Body of pancreas (tissue), 4 donors: ENCODE data around the gene DNAH11. TPM values are rescaled to one million over a fixed set of nuclear protein-coding genes. Genes with fewer than 3 reads are reported as not detected.
"Not testable (repeated sequence)": the region's sequence is repeated elsewhere in the genome, so short reads cannot be mapped to it uniquely, and the experiment has no call there.

ENCODE experiments used
- ATAC-seq: fragments of 150-250 bp; one replicate; pipeline ENCODE4 v1.9.1; 2016
- DNase-seq, 4 donors: peaks; one replicate each; pipeline ENCODE4 v3.0.0-alpha.2; 2019
- H3K27ac ChIP-seq, 4 donors: fragments of 200-600 bp; sonication (generic); 1 replicate in 3 of 4; 2 replicates in 1 of 4; pipeline versions ENCODE4 v1.5.1 to v1.6.1; 2016 to 2019; ENCODE audit warnings: mild to moderate bottlenecking in 1 of 4, mixed read lengths in 1 of 4, moderate library complexity in 1 of 4
- H3K27me3 ChIP-seq, 2 donors: fragments of 200-600 bp; sonication (generic); one replicate each; pipeline ENCODE4 v1.6.0; 2016; ENCODE audit warnings: mild to moderate bottlenecking in 1 of 2
- H3K36me3 ChIP-seq, 2 donors: fragments of 200-600 bp; sonication (generic); replicated peaks in 1 of 2; 2 replicates each; pipeline ENCODE4 v1.5.1; 2016; ENCODE audit warnings: low read depth in 2 of 2; ENCODE audit not compliant: insufficient read depth in 1 of 2
- H3K4me1 ChIP-seq: fragments of 200-600 bp; sonication (generic); one replicate; pipeline ENCODE4 v1.6.0; 2016
- H3K4me3 ChIP-seq, 2 donors: fragments of 200-600 bp; sonication (generic); 1 replicate in 1 of 2; 2 replicates in 1 of 2; pipeline ENCODE4 v1.5.1; 2016 to 2019
- H3K9me3 ChIP-seq, 3 donors: fragments of 200-600 bp; sonication (generic); 1 replicate in 2 of 3; 2 replicates in 1 of 3; pipeline ENCODE4 v1.5.1; 2016
- CTCF ChIP-seq, 7 experiments: fragments of 450-650 bp in 4 of 7; fragments of 200-600 bp in 3 of 7; sonication (generic) in 3 of 7; IDR thresholded peaks; one replicate each; pipeline ENCODE4 v1.5.1; 2016 to 2019; ENCODE audit warnings: antibody characterized with exemption in 7 of 7
- POLR2A ChIP-seq, 3 donors: fragments of 450-650 bp; IDR thresholded peaks; one replicate each; pipeline ENCODE4 v1.6.1; 2016; ENCODE audit warnings: antibody characterized with exemption in 3 of 3, mild to moderate bottlenecking in 2 of 3
- WGBS, 2 donors: methylation state at CpG; one replicate each; pipeline ENCODE4 v1.1.5; 2017; 5-methylcytosine and 5-hydroxymethylcytosine counted together
- intact Hi-C: fragments of 100-400 bp; cut with DNase I; formaldehyde crosslinking; loops from one replicate; pipeline ENCODE4 v1.15.1; 2023
- total RNA-seq, 2 donors: library from RNA; depleted of rRNA; stranded (reverse); fragments of >200 nt; gene quantifications; one replicate each; pipeline ENCODE4 v1.1.0, GENCODE V29; 2016

The DNAH11 gene
- total RNA-seq, 2 donors from 2014 or later, result 0.52 to 0.99 TPM

DNA sequence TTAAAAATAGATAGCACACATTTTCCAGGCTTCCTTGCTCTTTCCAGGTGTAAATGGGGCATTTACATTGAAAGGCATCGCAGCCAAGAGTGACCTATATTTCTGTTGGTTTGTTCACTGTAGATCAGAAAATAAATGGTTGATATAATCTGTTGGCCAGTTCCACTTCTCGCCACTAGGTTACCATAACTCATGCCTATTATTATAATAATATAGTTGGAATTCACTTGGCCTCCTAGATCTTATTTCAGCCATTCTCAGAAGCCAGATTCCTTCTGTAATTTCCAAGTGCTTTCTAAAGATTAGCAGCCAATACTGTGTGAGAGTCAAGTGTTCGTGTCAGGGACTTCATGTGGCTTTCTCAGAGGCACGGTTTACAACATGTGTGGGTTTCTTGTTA, 179.5 kb downstream of the DNAH11 start:
- H3K36me3 ChIP-seq, result no peaks in the 10 kb centered on the region
- no peaks in the 10 kb centered on the region for H3K4me1 ChIP-seq
- H3K27ac ChIP-seq, result no peak overlapping the region
- no peak for ATAC-seq
- intact Hi-C loops, result no loop called here
- TF ChIP-seq CTCF (IDR thresholded peaks at IDR 0.05), result peak in 1 of 7 experiments; percentile 23
- no peak for TF ChIP-seq POLR2A (IDR thresholded peaks at IDR 0.05)
- DNase-seq, result no peak
- H3K4me3 ChIP-seq, result no peak overlapping the region
- WGBS, 2 donors, result 80 to 84% methylated on average over 4 of the region's 4 CpGs
- H3K9me3 ChIP-seq, result no peaks in the 10 kb centered on the region
- H3K27me3 ChIP-seq, result no peaks in the 10 kb centered on the region

GRCh38 chr7:21724562-21724961, 181.7 kb downstream of the DNAH11 start:
- TF ChIP-seq POLR2A (IDR thresholded peaks at IDR 0.05) (no peak), CTCF (IDR thresholded peaks at IDR 0.05) (no peak)
- no peak for DNase-seq
- WGBS, 2 donors, result 52 to 74% methylated on average over 3 of the region's 3 CpGs
- intact Hi-C loops, result no loop called here
- no peaks in the 10 kb centered on the region for H3K9me3 ChIP-seq
- H3K36me3 ChIP-seq, result no peaks in the 10 kb centered on the region
- no peaks in the 10 kb centered on the region for H3K27me3 ChIP-seq
- no peak overlapping the region for H3K4me3 ChIP-seq
- no peak overlapping the region for H3K27ac ChIP-seq
- ATAC-seq, result no peak
- no peaks in the 10 kb centered on the region for H3K4me1 ChIP-seq

- intact Hi-C loops, result no loop called here
Measured at GRCh38 chr7:21730399-21730798, 187.6 kb downstream of the DNAH11 start.

GRCh38 chr7:21731977-21732376, 189.1 kb downstream of the DNAH11 start:
- TF ChIP-seq CTCF (IDR thresholded peaks at IDR 0.05) (no peak), POLR2A (IDR thresholded peaks at IDR 0.05) (no peak)
- Histone ChIP-seq H3K27ac (no peak overlapping the region), H3K36me3 (no peaks in the 10 kb centered on the region), H3K4me1 (no peaks in the 10 kb centered on the region), H3K27me3 (no peaks in the 10 kb centered on the region), H3K4me3 (no peak overlapping the region), H3K9me3 (no peaks in the 10 kb centered on the region)
- WGBS, 2 donors, result 58% methylated on average over 3 of the region's 3 CpGs
- no peak for ATAC-seq
- intact Hi-C loops, result no loop called here
- no peak for DNase-seq

More at GRCh38 chr7:21730399-21730798, 187.6 kb downstream of the DNAH11 start:
- Histone ChIP-seq H3K27ac (no peak overlapping the region), H3K27me3 (no peaks in the 10 kb centered on the region), H3K4me1 (no peaks in the 10 kb centered on the region), H3K4me3 (no peak overlapping the region), H3K9me3 (no peaks in the 10 kb centered on the region), H3K36me3 (no peaks in the 10 kb centered on the region)
- 82 to 93% methylated on average over 2 of the region's 2 CpGs for WGBS, 2 donors
- TF ChIP-seq CTCF (IDR thresholded peaks at IDR 0.05), result no peak
- no peak for TF ChIP-seq POLR2A (IDR thresholded peaks at IDR 0.05)
- ATAC-seq, result no peak
- DNase-seq, result no peak

GRCh38 chr7:21732956-21733355, 190.1 kb downstream of the DNAH11 start:
- H3K27ac ChIP-seq, ATAC-seq, H3K9me3 ChIP-seq, intact Hi-C loops, H3K4me1 ChIP-seq, H3K4me3 ChIP-seq, H3K36me3 ChIP-seq, DNase-seq, H3K27me3 ChIP-seq: not testable (repeated sequence)
- 72% methylated on average over 6 of the region's 6 CpGs for WGBS, 2 donors
